Neural progenitor cell (in vitro differentiated cells): ENCODE results near the gene CUBN. TPM values are rescaled to one million over a fixed set of nuclear protein-coding genes. Genes with fewer than 3 reads are reported as not detected.

Source experiments
- DNase-seq: peaks from one replicate; pipeline ENCODE4 v3.0.0-alpha.2; 2016; ENCODE audit warnings: low spot score
- H2AFZ ChIP-seq: fragments of 200-600 bp; sonication (generic); replicated peaks from 2 replicates; pipeline ENCODE4 v1.6.1; 2016; ENCODE audit warnings: antibody characterized with exemption
- H3F3A ChIP-seq: fragments of 200-600 bp; sonication (generic); 2 replicates; pipeline ENCODE4 v1.6.1; 2016; ENCODE audit warnings: antibody characterized with exemption, low read depth
- H3K27ac ChIP-seq: fragments of 200-600 bp; sonication (generic); 2 replicates; pipeline ENCODE4 v1.5.1; 2016; ENCODE audit warnings: mild to moderate bottlenecking
- H3K27me3 ChIP-seq: fragments of 200-600 bp; sonication (generic); 2 replicates; pipeline ENCODE4 v1.6.1; 2016; ENCODE audit warnings: mild to moderate bottlenecking, moderate library complexity
- H3K36me3 ChIP-seq: fragments of 200-600 bp; sonication (generic); 2 replicates; pipeline ENCODE4 v1.5.1; 2016
- H3K4me1 ChIP-seq: fragments of 200-600 bp; sonication (generic); 2 replicates; pipeline ENCODE4 v1.6.1; 2016; ENCODE audit warnings: mixed run types
- H3K4me2 ChIP-seq: fragments of 200-600 bp; sonication (generic); 2 replicates; pipeline ENCODE4 v1.6.1; 2016
- H3K4me3 ChIP-seq: fragments of 200-600 bp; sonication (generic); 2 replicates; pipeline ENCODE4 v1.5.1; 2016
- H3K79me2 ChIP-seq: fragments of 200-600 bp; sonication (generic); 2 replicates; pipeline ENCODE4 v1.6.1; 2016; ENCODE audit warnings: low read depth
- H3K9ac ChIP-seq: fragments of 200-600 bp; sonication (generic); 2 replicates; pipeline ENCODE4 v1.6.1; 2016
- H3K9me3 ChIP-seq: fragments of 200-600 bp; sonication (generic); 2 replicates; pipeline ENCODE4 v1.5.1; 2016; ENCODE audit warnings: low read depth
- H4K20me1 ChIP-seq: fragments of 200-600 bp; sonication (generic); 2 replicates; pipeline ENCODE4 v1.6.1; 2016; ENCODE audit warnings: low read depth
- H3K27ac Mint-ChIP-seq: 3 replicates; pipeline ENCODE4 v1.8.0; 2021; ENCODE audit warnings: mixed read lengths
- H3K27me3 Mint-ChIP-seq: 2 replicates; pipeline ENCODE4 v1.8.0; 2022; ENCODE audit warnings: low read depth, mild to moderate bottlenecking, inconsistent platforms, moderate library complexity, mixed read lengths; ENCODE audit not compliant: insufficient read depth
- H3K36me3 Mint-ChIP-seq: 3 replicates; pipeline ENCODE4 v1.8.0; 2021; ENCODE audit warnings: mixed read lengths
- H3K4me1 Mint-ChIP-seq: 3 replicates; pipeline ENCODE4 v1.8.0; 2021; ENCODE audit warnings: mixed read lengths
- H3K4me3 Mint-ChIP-seq: 3 replicates; pipeline ENCODE4 v1.8.0; 2021; ENCODE audit warnings: mild to moderate bottlenecking, moderate library complexity, mixed read lengths
- H3K9me3 Mint-ChIP-seq: 3 replicates; pipeline ENCODE4 v1.8.0; 2020; ENCODE audit warnings: mixed read lengths
- EZH2 ChIP-seq: fragments of 200-600 bp; sonication (generic); IDR thresholded peaks from 2 replicates; pipeline ENCODE4 v1.6.1; 2017; ENCODE audit warnings: antibody characterized with exemption, mild to moderate bottlenecking, moderate library complexity
- EZH2phosphoT487 ChIP-seq: fragments of 200-600 bp; sonication (generic); IDR thresholded peaks from 2 replicates; pipeline ENCODE4 v1.6.1; 2017; ENCODE audit warnings: antibody characterized with exemption
- total RNA-seq: library from RNA; depleted of rRNA; stranded (reverse); fragments of >200 nt; gene quantifications from 2 replicates; pipeline ENCODE4 v1.2.3, GENCODE V29; 2015; ENCODE audit warnings: low replicate concordance
- TF ChIP-seq, protein P1 (sequence below): fragments of 200-600 bp; sonication (generic); IDR thresholded peaks from 2 replicates; pipeline ENCODE4 v1.5.1; 2017; ENCODE audit warnings: antibody characterized with exemption, mild to moderate bottlenecking

Gene CUBN
- total RNA-seq, 1 donor from 2014 or later: 2.2 TPM

DNA sequence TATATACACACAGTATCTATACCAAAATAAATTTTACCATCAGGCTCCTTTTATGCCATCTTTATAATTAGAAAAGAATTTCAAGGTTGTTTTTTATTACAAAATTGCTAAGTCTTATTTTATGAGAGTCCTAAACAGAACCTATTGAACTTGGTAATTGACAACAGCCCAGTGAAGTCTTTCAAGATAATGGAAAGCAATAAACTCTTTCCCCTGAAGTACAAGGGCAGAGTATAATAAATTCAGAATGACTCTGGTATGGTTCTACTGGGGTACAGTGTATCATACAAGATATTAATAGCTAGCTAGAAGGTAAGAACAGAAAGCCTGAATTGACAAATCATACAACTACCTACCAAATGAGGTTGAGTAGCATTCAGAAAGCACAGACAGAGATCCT, 26.2 kb upstream of the CUBN start:
- no peaks in the 10 kb centered on the region for H4K20me1 ChIP-seq
- H3K36me3 ChIP-seq: no peaks in the 10 kb centered on the region
- no peaks in the 10 kb centered on the region for H3K27me3 Mint-ChIP-seq
- H3K9me3 Mint-ChIP-seq: no peaks in the 10 kb centered on the region
- H3K4me1 Mint-ChIP-seq: peaks cover 4% of the 10 kb centered on the region
- no peak for DNase-seq
- TF ChIP-seq EZH2 (no peak), EZH2phosphoT487 (no peak)
- TF ChIP-seq, protein P1, sequence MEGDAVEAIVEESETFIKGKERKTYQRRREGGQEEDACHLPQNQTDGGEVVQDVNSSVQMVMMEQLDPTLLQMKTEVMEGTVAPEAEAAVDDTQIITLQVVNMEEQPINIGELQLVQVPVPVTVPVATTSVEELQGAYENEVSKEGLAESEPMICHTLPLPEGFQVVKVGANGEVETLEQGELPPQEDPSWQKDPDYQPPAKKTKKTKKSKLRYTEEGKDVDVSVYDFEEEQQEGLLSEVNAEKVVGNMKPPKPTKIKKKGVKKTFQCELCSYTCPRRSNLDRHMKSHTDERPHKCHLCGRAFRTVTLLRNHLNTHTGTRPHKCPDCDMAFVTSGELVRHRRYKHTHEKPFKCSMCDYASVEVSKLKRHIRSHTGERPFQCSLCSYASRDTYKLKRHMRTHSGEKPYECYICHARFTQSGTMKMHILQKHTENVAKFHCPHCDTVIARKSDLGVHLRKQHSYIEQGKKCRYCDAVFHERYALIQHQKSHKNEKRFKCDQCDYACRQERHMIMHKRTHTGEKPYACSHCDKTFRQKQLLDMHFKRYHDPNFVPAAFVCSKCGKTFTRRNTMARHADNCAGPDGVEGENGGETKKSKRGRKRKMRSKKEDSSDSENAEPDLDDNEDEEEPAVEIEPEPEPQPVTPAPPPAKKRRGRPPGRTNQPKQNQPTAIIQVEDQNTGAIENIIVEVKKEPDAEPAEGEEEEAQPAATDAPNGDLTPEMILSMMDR: no peak
- H3K9me3 ChIP-seq: no peaks in the 10 kb centered on the region
- H3K4me3 ChIP-seq: no peak overlapping the region
- no peak overlapping the region for H3K27ac Mint-ChIP-seq
- no peak overlapping the region for H3K27ac ChIP-seq
- no peak overlapping the region for H3K4me3 Mint-ChIP-seq
- H3K4me1 ChIP-seq: no peaks in the 10 kb centered on the region
- H3K36me3 Mint-ChIP-seq: peaks cover under 1% of the 10 kb centered on the region
- H3K9ac ChIP-seq: no peak overlapping the region
- no peaks in the 10 kb centered on the region for H3K27me3 ChIP-seq
- H2AFZ ChIP-seq: no peak overlapping the region
- H3K79me2 ChIP-seq: no peaks in the 10 kb centered on the region
- no peaks in the 10 kb centered on the region for H3F3A ChIP-seq
- no peak overlapping the region for H3K4me2 ChIP-seq

DNA sequence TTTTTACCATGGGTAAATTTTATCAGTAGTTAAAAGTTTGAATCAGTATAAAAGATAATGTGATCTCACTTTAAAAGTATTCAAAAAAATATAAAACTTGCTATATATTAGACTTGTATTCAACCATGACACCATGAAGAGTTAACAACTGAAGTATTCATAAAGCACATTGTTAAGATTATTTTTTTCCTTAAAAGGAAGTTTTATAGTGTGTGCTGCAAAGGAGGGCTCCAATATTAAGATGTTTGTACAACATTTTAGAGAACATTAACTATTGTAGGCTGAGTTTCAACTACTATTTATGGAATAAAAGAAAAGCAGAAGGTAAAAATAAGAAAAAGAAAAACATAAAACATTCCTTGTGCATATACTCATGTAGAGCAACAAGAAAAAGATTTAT, 24.5 kb upstream of the CUBN start:
- Histone ChIP-seq H3K27ac (no peak overlapping the region), H3K79me2 (no peaks in the 10 kb centered on the region), H3K4me2 (no peak overlapping the region), H3F3A (no peaks in the 10 kb centered on the region), H3K9me3 (no peaks in the 10 kb centered on the region), H2AFZ (no peak overlapping the region), H3K27me3 (no peaks in the 10 kb centered on the region), H3K9ac (no peak overlapping the region), H3K4me1 (no peaks in the 10 kb centered on the region), H4K20me1 (no peaks in the 10 kb centered on the region), H3K36me3 (peaks cover 8% of the 10 kb centered on the region), H3K4me3 (no peak overlapping the region)
- H3K9me3 Mint-ChIP-seq: no peaks in the 10 kb centered on the region
- TF ChIP-seq, protein P1: no peak
- TF ChIP-seq EZH2phosphoT487: no peak
- H3K27me3 Mint-ChIP-seq: no peaks in the 10 kb centered on the region
- H3K4me3 Mint-ChIP-seq: no peak overlapping the region
- no peak overlapping the region for H3K27ac Mint-ChIP-seq
- peaks cover 4% of the 10 kb centered on the region for H3K4me1 Mint-ChIP-seq
- DNase-seq: no peak
- H3K36me3 Mint-ChIP-seq: no peaks in the 10 kb centered on the region

DNA sequence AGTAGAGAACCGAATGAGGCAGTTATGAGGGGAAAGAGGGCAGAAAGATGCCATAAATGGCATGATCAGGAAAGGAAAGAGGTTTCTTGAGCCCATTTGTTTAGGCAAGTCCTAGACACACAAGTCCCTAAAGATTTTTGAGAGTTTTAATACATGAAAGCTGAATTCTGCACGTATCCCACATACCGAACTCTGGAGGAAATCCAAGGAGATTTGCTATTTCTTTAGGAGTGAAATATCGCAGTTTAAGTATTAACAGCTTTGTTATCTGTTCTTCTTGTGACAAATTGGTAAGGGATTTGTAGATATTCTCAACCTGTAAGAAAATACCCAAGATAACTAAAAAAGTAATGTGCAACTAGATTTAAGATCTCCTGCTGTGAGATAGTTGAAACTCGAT, 23.7 kb upstream of the CUBN start:
- Histone ChIP-seq H3K4me3 (no peak overlapping the region), H3K36me3 (peaks cover 8% of the 10 kb centered on the region), H3K79me2 (no peaks in the 10 kb centered on the region), H3K4me1 (no peaks in the 10 kb centered on the region), H3K27me3 (no peaks in the 10 kb centered on the region), H2AFZ (no peak overlapping the region), H4K20me1 (no peaks in the 10 kb centered on the region), H3K9me3 (no peaks in the 10 kb centered on the region), H3F3A (no peaks in the 10 kb centered on the region), H3K27ac (no peak overlapping the region), H3K9ac (no peak overlapping the region), H3K4me2 (no peak overlapping the region)
- peaks cover 5% of the 10 kb centered on the region for H3K4me1 Mint-ChIP-seq
- TF ChIP-seq, protein P1: no peak
- TF ChIP-seq EZH2phosphoT487 (no peak), EZH2 (no peak)
- DNase-seq: no peak
- H3K36me3 Mint-ChIP-seq: no peaks in the 10 kb centered on the region
- H3K9me3 Mint-ChIP-seq: no peaks in the 10 kb centered on the region
- H3K27me3 Mint-ChIP-seq: no peaks in the 10 kb centered on the region
- H3K27ac Mint-ChIP-seq: no peak overlapping the region
- no peak overlapping the region for H3K4me3 Mint-ChIP-seq

DNA sequence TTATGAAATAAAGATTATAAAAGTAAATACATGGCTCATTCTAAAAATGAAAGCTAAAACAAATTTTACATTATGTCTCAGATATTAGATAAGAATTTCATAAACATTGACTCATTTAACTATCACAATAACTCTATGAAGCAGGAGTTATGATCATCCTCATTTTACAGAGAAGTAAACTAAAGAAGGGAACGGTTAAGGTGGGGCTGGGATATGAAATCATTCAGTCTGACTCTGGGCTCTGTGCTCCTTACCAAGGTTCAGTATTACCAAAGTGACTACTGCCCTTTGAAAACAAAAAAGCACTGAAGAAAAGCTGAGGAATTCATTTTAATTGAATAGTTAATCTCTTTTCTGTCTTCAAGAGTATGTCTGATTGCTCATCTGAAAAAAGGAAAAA, 22.1 kb upstream of the CUBN start:
- Histone ChIP-seq H3K4me1 (no peaks in the 10 kb centered on the region), H3K79me2 (no peaks in the 10 kb centered on the region), H2AFZ (no peak overlapping the region), H3K9ac (no peak overlapping the region), H3K4me2 (no peak overlapping the region), H3K36me3 (peaks cover 8% of the 10 kb centered on the region), H3K9me3 (no peaks in the 10 kb centered on the region), H3F3A (no peaks in the 10 kb centered on the region), H3K4me3 (no peak overlapping the region), H4K20me1 (no peaks in the 10 kb centered on the region), H3K27ac (no peak overlapping the region), H3K27me3 (no peaks in the 10 kb centered on the region)
- H3K27ac Mint-ChIP-seq: peak overlapping the region; percentile 34
- peaks cover 15% of the 10 kb centered on the region for H3K4me1 Mint-ChIP-seq
- peaks cover 3% of the 10 kb centered on the region for H3K36me3 Mint-ChIP-seq
- DNase-seq: no peak
- H3K9me3 Mint-ChIP-seq: no peaks in the 10 kb centered on the region
- H3K4me3 Mint-ChIP-seq: no peak overlapping the region
- no peaks in the 10 kb centered on the region for H3K27me3 Mint-ChIP-seq
- TF ChIP-seq, protein P1: no peak
- no peak for TF ChIP-seq EZH2
- no peak for TF ChIP-seq EZH2phosphoT487
